ENCODE data around the gene UGT1A3. TPM values are rescaled to one million over a fixed set of nuclear protein-coding genes. Genes with fewer than 3 reads are reported as not detected.

Gene UGT1A3
- total and polyA plus RNA-seq, 2 donors (not counting 1 experiment from before 2014, with no cell fraction given) = not detected

- no peaks in the 10 kb centered on the region for H4K20me1 ChIP-seq (ENCODE audit: control insufficient read depth, insufficient read depth, low read length, poor library complexity, severe bottlenecking)
- intact Hi-C loops (cut with micrococcal nuclease) = no loop called here
- Mint-ChIP-seq H3K9me3 (ENCODE audit: insufficient read depth) (no peaks in the 10 kb centered on the region), H3K4me1 (no peaks in the 10 kb centered on the region), H3K27ac (no peak overlapping the region), H3K4me3 (no peak overlapping the region), H3K27me3 (peaks cover 15% of the 10 kb centered on the region)
- TF ChIP-seq, protein P1, sequence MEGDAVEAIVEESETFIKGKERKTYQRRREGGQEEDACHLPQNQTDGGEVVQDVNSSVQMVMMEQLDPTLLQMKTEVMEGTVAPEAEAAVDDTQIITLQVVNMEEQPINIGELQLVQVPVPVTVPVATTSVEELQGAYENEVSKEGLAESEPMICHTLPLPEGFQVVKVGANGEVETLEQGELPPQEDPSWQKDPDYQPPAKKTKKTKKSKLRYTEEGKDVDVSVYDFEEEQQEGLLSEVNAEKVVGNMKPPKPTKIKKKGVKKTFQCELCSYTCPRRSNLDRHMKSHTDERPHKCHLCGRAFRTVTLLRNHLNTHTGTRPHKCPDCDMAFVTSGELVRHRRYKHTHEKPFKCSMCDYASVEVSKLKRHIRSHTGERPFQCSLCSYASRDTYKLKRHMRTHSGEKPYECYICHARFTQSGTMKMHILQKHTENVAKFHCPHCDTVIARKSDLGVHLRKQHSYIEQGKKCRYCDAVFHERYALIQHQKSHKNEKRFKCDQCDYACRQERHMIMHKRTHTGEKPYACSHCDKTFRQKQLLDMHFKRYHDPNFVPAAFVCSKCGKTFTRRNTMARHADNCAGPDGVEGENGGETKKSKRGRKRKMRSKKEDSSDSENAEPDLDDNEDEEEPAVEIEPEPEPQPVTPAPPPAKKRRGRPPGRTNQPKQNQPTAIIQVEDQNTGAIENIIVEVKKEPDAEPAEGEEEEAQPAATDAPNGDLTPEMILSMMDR (IDR thresholded peaks at IDR 0.05) = no peak
- TF ChIP-seq EZH2 (IDR thresholded peaks at IDR 0.05; ENCODE audit: borderline replicate concordance, insufficient read depth, low read depth, low read length, poor library complexity, severe bottlenecking) = no peak
- 11% methylated on average over 2 of the region's 3 CpGs for WGBS (ENCODE audit: insufficient coverage)
- ChIA-PET CTCF (interaction anchor here (0.8 kb wide), 1 partner anchor 17 kb away, joined by 3 read pairs; no protein-coding TSS in a partner anchor), POLR2A (no interaction called here)
- no peaks in the 10 kb centered on the region for H3K9me3 ChIP-seq (ENCODE audit: control extremely low read depth in 1 of 3, control insufficient read depth in 2 of 3, insufficient read depth in 1 of 3, low read length in 2 of 3)
- H3K4me3 ChIP-seq (ENCODE audit: control extremely low read depth in 1 of 5, extremely low read depth in 1 of 5, insufficient read depth in 1 of 5, low read depth in 2 of 5, low read length in 4 of 5) = no peak overlapping the region
- peaks cover 0 to 4% (median 0%) of the 10 kb centered on the region in 4 experiments for H3K27me3 ChIP-seq (replicated peaks in 1 of 4; ENCODE audit: control extremely low read depth in 1 of 4, control insufficient read depth in 3 of 4, insufficient read depth in 4 of 4, low read length in 3 of 4)
- ATAC-seq (ENCODE audit: low read depth) (no peak), DNase-seq (no peak)
- H3K4me2 ChIP-seq (replicated peaks; ENCODE audit: low read depth, low read length, poor library complexity, severe bottlenecking) = no peak overlapping the region
- H2AFZ ChIP-seq (ENCODE audit: insufficient read depth, low read depth, low read length, poor library complexity, severe bottlenecking) = no peak overlapping the region
- no peaks in the 10 kb centered on the region for H3K4me1 ChIP-seq (ENCODE audit: control insufficient read depth in 2 of 2, insufficient read depth in 2 of 2, low read length in 2 of 2)
- no peak overlapping the region for H3K27ac ChIP-seq (ENCODE audit: low read length in 2 of 2)
- H3K79me2 ChIP-seq (ENCODE audit: control insufficient read depth, insufficient read depth, low read length) = no peaks in the 10 kb centered on the region
- H3K36me3 ChIP-seq (replicated peaks in 1 of 2; ENCODE audit: control extremely low read depth in 1 of 2, control insufficient read depth in 1 of 2, extremely low read depth in 1 of 2, insufficient read depth in 2 of 2, low read length in 1 of 2) = no peaks in the 10 kb centered on the region
- no peak overlapping the region for H3K9ac ChIP-seq (ENCODE audit: low read length)
Measured at GRCh38 chr2:233689501-233689900, 39.3 kb upstream of the UGT1A3 start.

DNA sequence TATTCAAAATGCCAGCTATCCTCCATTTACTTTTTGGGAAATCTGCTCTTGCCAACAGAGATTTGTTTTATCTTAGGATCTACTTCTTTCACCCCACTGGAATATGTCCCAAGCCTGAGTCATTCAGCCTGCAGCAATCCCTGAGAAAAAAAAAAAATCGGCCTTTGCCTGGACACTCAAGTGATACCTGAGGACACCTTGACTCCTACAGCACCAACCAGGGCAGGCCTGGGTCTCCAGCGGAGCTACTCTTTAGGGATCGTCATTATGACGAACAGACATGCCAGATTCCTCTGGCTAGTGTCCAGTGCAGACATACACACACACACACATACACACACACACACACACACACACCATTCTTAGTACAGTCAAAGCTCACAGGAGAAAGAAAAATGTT lies 38.4 kb upstream of the UGT1A3 start:
- 92% methylated on average over 3 of the region's 4 CpGs for WGBS (ENCODE audit: insufficient coverage)
- H4K20me1 ChIP-seq (ENCODE audit: control insufficient read depth, insufficient read depth, low read length, poor library complexity, severe bottlenecking) = no peaks in the 10 kb centered on the region
- H3K4me3 Mint-ChIP-seq = no peak overlapping the region
- DNase-seq = no peak
- H3K27ac Mint-ChIP-seq = no peak overlapping the region
- no peak overlapping the region for H3K4me2 ChIP-seq (replicated peaks; ENCODE audit: low read depth, low read length, poor library complexity, severe bottlenecking)
- H2AFZ ChIP-seq (ENCODE audit: insufficient read depth, low read depth, low read length, poor library complexity, severe bottlenecking) = no peak overlapping the region
- no peaks in the 10 kb centered on the region for H3K4me1 Mint-ChIP-seq
- H3K9ac ChIP-seq (ENCODE audit: low read length) = no peak overlapping the region
- H3K36me3 ChIP-seq (replicated peaks in 1 of 2; ENCODE audit: control extremely low read depth in 1 of 2, control insufficient read depth in 1 of 2, extremely low read depth in 1 of 2, insufficient read depth in 2 of 2, low read length in 1 of 2) = no peaks in the 10 kb centered on the region
- H3K9me3 Mint-ChIP-seq (ENCODE audit: insufficient read depth) = no peaks in the 10 kb centered on the region
- H3K9me3 ChIP-seq (ENCODE audit: control extremely low read depth in 1 of 3, control insufficient read depth in 2 of 3, insufficient read depth in 1 of 3, low read length in 2 of 3) = no peaks in the 10 kb centered on the region
- no peaks in the 10 kb centered on the region for H3K79me2 ChIP-seq (ENCODE audit: control insufficient read depth, insufficient read depth, low read length)
- POLR2A ChIA-PET = no interaction called here
- no peak overlapping the region for H3K27ac ChIP-seq (ENCODE audit: low read length in 2 of 2)
- peaks cover 0 to 4% (median 0%) of the 10 kb centered on the region in 4 experiments for H3K27me3 ChIP-seq (replicated peaks in 1 of 4; ENCODE audit: control extremely low read depth in 1 of 4, control insufficient read depth in 3 of 4, insufficient read depth in 4 of 4, low read length in 3 of 4)
- no peaks in the 10 kb centered on the region for H3K4me1 ChIP-seq (ENCODE audit: control insufficient read depth in 2 of 2, insufficient read depth in 2 of 2, low read length in 2 of 2)
- TF ChIP-seq, protein P1 (IDR thresholded peaks at IDR 0.05) = no peak
- no peak for TF ChIP-seq EZH2 (IDR thresholded peaks at IDR 0.05; ENCODE audit: borderline replicate concordance, insufficient read depth, low read depth, low read length, poor library complexity, severe bottlenecking)
- no peak overlapping the region for H3K4me3 ChIP-seq (ENCODE audit: control extremely low read depth in 1 of 5, extremely low read depth in 1 of 5, insufficient read depth in 1 of 5, low read depth in 2 of 5, low read length in 4 of 5)
- intact Hi-C loops (cut with micrococcal nuclease) = no loop called here
- CTCF ChIA-PET = no interaction called here
- peaks cover 15% of the 10 kb centered on the region for H3K27me3 Mint-ChIP-seq
- ATAC-seq (ENCODE audit: low read depth) = no peak

All from B cell (primary cell).